Stimulated activated CD8-positive, alpha-beta memory T cell treated with anti-CD3 and anti-CD28 coated beads, Interleukin-7, amount 100 ng/mL, for 48 hours (primary cell): ENCODE data around the gene RPL14.

ENCODE experiments used
- DNase-seq, 2 donors: peaks; one replicate each; pipeline ENCODE4 v3.0.0-alpha.2; 2020; ENCODE audit warnings: low read depth in 1 of 2; ENCODE audit errors: extremely low read depth in 1 of 2

Gene RPL14

GRCh38 chr3:40518067-40518466 is 60.9 kb downstream of the RPL14 start:
- no peak for DNase-seq
